ENCODE data around the gene ZNF697. TPM values are rescaled to one million over a fixed set of nuclear protein-coding genes. Genes with fewer than 3 reads are reported as not detected.

The ZNF697 gene
- polyA plus RNA-seq, 1 donor (not counting 4 experiments of a cell fraction or from before 2014, with no cell fraction given): 4.7 TPM

DNA sequence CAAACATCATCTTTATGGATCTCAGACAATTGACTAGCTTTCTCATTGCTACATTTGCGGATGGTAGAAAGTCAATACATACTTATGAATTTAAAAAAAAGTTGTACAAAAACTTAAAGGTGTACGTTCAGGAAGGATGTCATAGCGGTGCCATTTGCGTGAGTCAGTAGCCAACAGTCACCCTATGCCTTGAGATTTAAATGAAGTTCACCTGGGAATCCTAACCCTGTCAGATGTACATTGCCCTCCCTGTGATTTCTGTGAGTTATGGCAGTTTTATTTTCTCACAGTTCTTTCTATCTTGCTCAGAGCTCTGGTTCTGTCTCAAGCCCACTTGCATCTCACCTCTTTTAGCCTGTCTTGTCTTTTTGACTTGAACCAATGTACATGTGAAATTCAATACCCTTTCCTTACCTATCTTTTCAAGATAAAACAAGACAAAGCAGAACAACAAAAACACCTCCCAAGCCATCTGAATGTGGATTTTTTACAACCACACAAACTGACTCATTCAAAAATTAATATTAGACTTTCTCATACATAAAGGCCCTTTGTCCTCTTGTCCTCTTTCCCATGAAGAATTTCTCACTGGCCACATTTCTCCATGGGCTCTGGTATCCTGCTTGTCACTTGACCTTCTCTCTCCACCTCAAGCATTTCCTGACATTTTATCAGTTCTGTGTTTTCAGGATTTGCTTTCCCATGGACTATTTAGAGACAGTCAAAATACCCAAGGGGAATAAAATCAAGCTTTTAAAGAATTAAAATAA lies 25.3 kb upstream of the ZNF697 start:
- Histone ChIP-seq H3K27ac (ENCODE audit: control insufficient read depth, insufficient read depth, low read length) (peak overlapping the region; percentile 77), H3K36me3 (ENCODE audit: control insufficient read depth in 2 of 2, extremely low read depth in 1 of 2, insufficient read depth in 2 of 2, low read length in 2 of 2) (no peaks in the 10 kb centered on the region), H4K20me1 (ENCODE audit: control insufficient read depth, extremely low read depth, insufficient read depth, low read length) (no peaks in the 10 kb centered on the region), H3K4me2 (ENCODE audit: control insufficient read depth, extremely low read depth, insufficient read depth, low read depth, low read length) (peak overlapping the region; percentile 83), H3K4me1 (ENCODE audit: control insufficient read depth, extremely low read depth, insufficient read depth, low read length) (peaks cover 33% of the 10 kb centered on the region), H2AFZ (ENCODE audit: control insufficient read depth, low read length) (peak overlapping the region; percentile 42), H3K9me1 (ENCODE audit: control insufficient read depth, extremely low read depth, insufficient read depth, low read length) (no peaks in the 10 kb centered on the region), H3K27me3 (ENCODE audit: control insufficient read depth, extremely low read depth, insufficient read depth, low read length) (no peaks in the 10 kb centered on the region), H3K79me2 (ENCODE audit: control insufficient read depth, insufficient read depth, low read length) (no peaks in the 10 kb centered on the region), H3K9me3 (ENCODE audit: control insufficient read depth, low read depth, low read length) (no peaks in the 10 kb centered on the region), H3K9ac (ENCODE audit: control insufficient read depth, extremely low read depth, insufficient read depth, low read length) (peak overlapping the region; percentile 35), H3K4me3 (ENCODE audit: control insufficient read depth in 2 of 3, extremely low read depth in 1 of 3, insufficient read depth in 2 of 3, low read depth in 1 of 3, low read length in 3 of 3) (peak overlapping the region in 1 of 3 experiments; percentile 28)
- dilution Hi-C loops (cut with MboI; ENCODE audit: extremely low pct_ligation_motif_present, low sequenced_read_pairs): no loop called here
- DNase-seq (ENCODE audit: low read depth, low spot score): no peak
- peak; percentile 75 for FAIRE-seq
- TF ChIP-seq, protein P1, sequence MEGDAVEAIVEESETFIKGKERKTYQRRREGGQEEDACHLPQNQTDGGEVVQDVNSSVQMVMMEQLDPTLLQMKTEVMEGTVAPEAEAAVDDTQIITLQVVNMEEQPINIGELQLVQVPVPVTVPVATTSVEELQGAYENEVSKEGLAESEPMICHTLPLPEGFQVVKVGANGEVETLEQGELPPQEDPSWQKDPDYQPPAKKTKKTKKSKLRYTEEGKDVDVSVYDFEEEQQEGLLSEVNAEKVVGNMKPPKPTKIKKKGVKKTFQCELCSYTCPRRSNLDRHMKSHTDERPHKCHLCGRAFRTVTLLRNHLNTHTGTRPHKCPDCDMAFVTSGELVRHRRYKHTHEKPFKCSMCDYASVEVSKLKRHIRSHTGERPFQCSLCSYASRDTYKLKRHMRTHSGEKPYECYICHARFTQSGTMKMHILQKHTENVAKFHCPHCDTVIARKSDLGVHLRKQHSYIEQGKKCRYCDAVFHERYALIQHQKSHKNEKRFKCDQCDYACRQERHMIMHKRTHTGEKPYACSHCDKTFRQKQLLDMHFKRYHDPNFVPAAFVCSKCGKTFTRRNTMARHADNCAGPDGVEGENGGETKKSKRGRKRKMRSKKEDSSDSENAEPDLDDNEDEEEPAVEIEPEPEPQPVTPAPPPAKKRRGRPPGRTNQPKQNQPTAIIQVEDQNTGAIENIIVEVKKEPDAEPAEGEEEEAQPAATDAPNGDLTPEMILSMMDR (optimal IDR thresholded peaks at IDR 0.05 in 1 of 3, IDR thresholded peaks at IDR 0.05 in 1 of 3, conservative IDR thresholded peaks at IDR 0.05 in 1 of 3; ENCODE audit: extremely low read depth in 1 of 3, insufficient read depth in 2 of 3, low read length in 3 of 3): no peak

DNA sequence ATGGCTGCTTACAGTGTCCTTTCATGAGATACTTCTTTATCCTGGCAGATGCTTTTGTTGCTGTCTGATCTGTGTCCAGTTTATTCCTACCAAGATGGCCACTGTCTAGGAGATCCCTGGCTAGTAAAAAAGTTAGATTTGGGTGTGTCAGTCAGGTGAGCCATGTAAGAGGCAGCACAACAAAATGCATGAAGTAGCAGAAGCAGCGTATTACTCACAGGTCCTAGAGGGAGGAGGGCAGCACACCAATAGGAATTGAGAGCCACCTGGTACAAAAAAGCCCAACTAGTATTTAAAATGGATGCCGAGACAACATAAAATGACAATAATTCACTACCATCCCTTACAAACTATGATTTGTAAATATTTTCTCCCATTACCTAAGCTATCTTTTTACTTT lies 22.8 kb upstream of the ZNF697 start:
- H3K4me3 ChIP-seq (ENCODE audit: control insufficient read depth in 2 of 3, extremely low read depth in 1 of 3, insufficient read depth in 2 of 3, low read depth in 1 of 3, low read length in 3 of 3): no peak overlapping the region
- H3K4me2 ChIP-seq (ENCODE audit: control insufficient read depth, extremely low read depth, insufficient read depth, low read depth, low read length): no peak overlapping the region
- H3K27me3 ChIP-seq (ENCODE audit: control insufficient read depth, extremely low read depth, insufficient read depth, low read length): no peaks in the 10 kb centered on the region
- no peak for TF ChIP-seq EZH2 (IDR thresholded peaks at IDR 0.05; ENCODE audit: low read length)
- TF ChIP-seq, protein P1 (optimal IDR thresholded peaks at IDR 0.05 in 1 of 3, IDR thresholded peaks at IDR 0.05 in 1 of 3, conservative IDR thresholded peaks at IDR 0.05 in 1 of 3; ENCODE audit: extremely low read depth in 1 of 3, insufficient read depth in 2 of 3, low read length in 3 of 3): no peak
- no peaks in the 10 kb centered on the region for H4K20me1 ChIP-seq (ENCODE audit: control insufficient read depth, extremely low read depth, insufficient read depth, low read length)
- no peaks in the 10 kb centered on the region for H3K79me2 ChIP-seq (ENCODE audit: control insufficient read depth, insufficient read depth, low read length)
- H3K36me3 ChIP-seq (ENCODE audit: control insufficient read depth in 2 of 2, extremely low read depth in 1 of 2, insufficient read depth in 2 of 2, low read length in 2 of 2): no peaks in the 10 kb centered on the region
- FAIRE-seq (no peak), DNase-seq (ENCODE audit: low read depth, low spot score) (no peak)
- H2AFZ ChIP-seq (ENCODE audit: control insufficient read depth, low read length): peak overlapping the region; percentile 38
- peaks cover 33% of the 10 kb centered on the region for H3K4me1 ChIP-seq (ENCODE audit: control insufficient read depth, extremely low read depth, insufficient read depth, low read length)
- H3K9ac ChIP-seq (ENCODE audit: control insufficient read depth, extremely low read depth, insufficient read depth, low read length): no peak overlapping the region
- no peaks in the 10 kb centered on the region for H3K9me1 ChIP-seq (ENCODE audit: control insufficient read depth, extremely low read depth, insufficient read depth, low read length)
- no peaks in the 10 kb centered on the region for H3K9me3 ChIP-seq (ENCODE audit: control insufficient read depth, low read depth, low read length)
- dilution Hi-C loops (cut with MboI; ENCODE audit: extremely low pct_ligation_motif_present, low sequenced_read_pairs): no loop called here
- no peak overlapping the region for H3K27ac ChIP-seq (ENCODE audit: control insufficient read depth, insufficient read depth, low read length)

All from keratinocyte (primary cell).